ENCODE measurements around the gene GRHL3. TPM values are rescaled to one million over a fixed set of nuclear protein-coding genes. Genes with fewer than 3 reads are reported as not detected.

The GRHL3 gene
- polyA plus RNA-seq, 3 donors, result 0.03 TPM; not detected in 2

- no peaks in the 10 kb centered on the region for H3K27me3 ChIP-seq (ENCODE audit: control insufficient read depth in 2 of 2, insufficient read depth in 2 of 2, low read length in 2 of 2)
- H3K27ac ChIP-seq (ENCODE audit: low read depth in 1 of 2, low read length in 2 of 2), result no peak overlapping the region
- intact Hi-C loops (cut with micrococcal nuclease), result no loop called here
- Mint-ChIP-seq H3K9me3 (peaks cover 0 to 6% (median 0%) of the 10 kb centered on the region in 7 donors), H3K27me3 (ENCODE audit: low read depth in 3 of 3) (peaks cover 0 to 3% (median 2%) of the 10 kb centered on the region in 3 donors), H3K4me1 (no peaks in the 10 kb centered on the region), H3K4me3 (no peak overlapping the region), H3K27ac (no peak overlapping the region), H3K36me3 (peaks cover 4 to 8% of the 10 kb centered on the region in 2 donors)
- no peak overlapping the region for H3K4me2 ChIP-seq (replicated peaks; ENCODE audit: extremely low read depth, low read length, poor library complexity, severe bottlenecking)
- H3K79me2 ChIP-seq (ENCODE audit: insufficient read depth, low read length), result no peaks in the 10 kb centered on the region
- H3K36me3 ChIP-seq (replicated peaks in 1 of 2; ENCODE audit: control insufficient read depth in 1 of 2, insufficient read depth in 2 of 2, low read length in 2 of 2), result no peaks in the 10 kb centered on the region
- no peak for DNase-seq
- H3K4me1 ChIP-seq (ENCODE audit: control insufficient read depth in 1 of 2, insufficient read depth in 2 of 2, low read length in 2 of 2), result no peaks in the 10 kb centered on the region
- no CpG with 5 or more reads among the region's 3 CpGs for WGBS (ENCODE audit: insufficient coverage)
- no peak for TF ChIP-seq CTCF (IDR thresholded peaks at IDR 0.05)
- no peaks in the 10 kb centered on the region for H3K9me3 ChIP-seq (replicated peaks in 1 of 2; ENCODE audit: control insufficient read depth in 1 of 2, insufficient read depth in 1 of 2, low read length in 2 of 2)
- no peak overlapping the region for H3K4me3 ChIP-seq (replicated peaks in 1 of 3; ENCODE audit: low read depth in 2 of 3, low read length in 3 of 3)
- H2AFZ ChIP-seq (ENCODE audit: insufficient read depth, low read depth, low read length, poor library complexity, severe bottlenecking), result no peak overlapping the region
- H3K9ac ChIP-seq (ENCODE audit: insufficient read depth, low read length, poor library complexity, severe bottlenecking), result no peak overlapping the region
- H4K20me1 ChIP-seq (ENCODE audit: insufficient read depth, low read length), result no peaks in the 10 kb centered on the region
Observed at GRCh38 chr1:24355466-24355865, 36.3 kb downstream of the GRHL3 start.

GRCh38 chr1:24357038-24357437 is 37.9 kb downstream of the GRHL3 start:
- Histone ChIP-seq H3K36me3 (replicated peaks in 1 of 2; ENCODE audit: control insufficient read depth in 1 of 2, insufficient read depth in 2 of 2, low read length in 2 of 2) (no peaks in the 10 kb centered on the region), H2AFZ (ENCODE audit: insufficient read depth, low read depth, low read length, poor library complexity, severe bottlenecking) (no peak overlapping the region), H3K4me3 (replicated peaks in 1 of 3; ENCODE audit: low read depth in 2 of 3, low read length in 3 of 3) (no peak overlapping the region), H3K27ac (ENCODE audit: low read depth in 1 of 2, low read length in 2 of 2) (no peak overlapping the region), H3K9me3 (replicated peaks in 1 of 2; ENCODE audit: control insufficient read depth in 1 of 2, insufficient read depth in 1 of 2, low read length in 2 of 2) (no peaks in the 10 kb centered on the region), H3K4me2 (replicated peaks; ENCODE audit: extremely low read depth, low read length, poor library complexity, severe bottlenecking) (no peak overlapping the region), H3K27me3 (ENCODE audit: control insufficient read depth in 2 of 2, insufficient read depth in 2 of 2, low read length in 2 of 2) (no peaks in the 10 kb centered on the region), H3K79me2 (ENCODE audit: insufficient read depth, low read length) (no peaks in the 10 kb centered on the region), H4K20me1 (ENCODE audit: insufficient read depth, low read length) (no peaks in the 10 kb centered on the region), H3K4me1 (ENCODE audit: control insufficient read depth in 1 of 2, insufficient read depth in 2 of 2, low read length in 2 of 2) (no peaks in the 10 kb centered on the region), H3K9ac (ENCODE audit: insufficient read depth, low read length, poor library complexity, severe bottlenecking) (no peak overlapping the region)
- intact Hi-C loops (cut with micrococcal nuclease), result no loop called here
- Mint-ChIP-seq H3K4me1 (no peaks in the 10 kb centered on the region), H3K9me3 (peaks cover 0 to 6% (median 0%) of the 10 kb centered on the region in 7 donors), H3K4me3 (no peak overlapping the region), H3K27ac (no peak overlapping the region), H3K27me3 (ENCODE audit: low read depth in 3 of 3) (peaks cover 0 to 3% (median 0%) of the 10 kb centered on the region in 3 donors), H3K36me3 (peaks cover 4 to 8% of the 10 kb centered on the region in 2 donors)
- 100% methylated on average over 1 of the region's 7 CpGs for WGBS (ENCODE audit: insufficient coverage)
- DNase-seq, result no peak
- no peak for TF ChIP-seq CTCF (IDR thresholded peaks at IDR 0.05)
